A673 (cell line): ENCODE results near the gene SLX4IP. TPM values are rescaled to one million over a fixed set of nuclear protein-coding genes. Genes with fewer than 3 reads are reported as not detected.

ENCODE experiments used
- BruUV-seq: library from RNA; stranded (reverse); fragments of 400-500 nt; replicated peaks from 2 replicates; lab custom pipeline; 2021; lab: Mats Ljungman, UMichigan
- CTCF ChIA-PET: fragments of 300-600 bp; sonication (Branson Sonifier 250); formaldehyde crosslinking; loops from one replicate; lab custom pipeline; 2022; ENCODE audit warnings: antibody characterized with exemption; lab: Charles Lee
- POLR2A ChIA-PET: fragments of 300-600 bp; sonication (Branson Sonifier 250); formaldehyde crosslinking; loops from one replicate; lab custom pipeline; 2022; ENCODE audit warnings: antibody characterized with exemption; ENCODE audit not compliant: low non-redundant PET; lab: Charles Lee
- DNase-seq: peaks from one replicate; pipeline ENCODE4 v3.0.0-alpha.2; 2015; ENCODE audit warnings: low spot score
- H3K27ac ChIP-seq: fragments of 200-600 bp; sonication (generic); 2 replicates; pipeline ENCODE4 v1.5.1; 2016; ENCODE audit warnings: mixed run types, low read depth, mild to moderate bottlenecking, mixed read lengths, antibody characterized with exemption, low read length; ENCODE audit not compliant: poor library complexity, severe bottlenecking
- H3K27me3 ChIP-seq: fragments of 200-600 bp; sonication (generic); replicated peaks from 2 replicates; pipeline ENCODE4 v1.6.1; 2017; ENCODE audit warnings: mixed run types, low read depth, mild to moderate bottlenecking, mixed read lengths, antibody characterized with exemption, low read length; ENCODE audit not compliant: insufficient read depth, poor library complexity
- H3K36me3 ChIP-seq: fragments of 200-600 bp; sonication (generic); 2 replicates; pipeline ENCODE4 v1.6.1; 2016; ENCODE audit warnings: mixed run types, mild to moderate bottlenecking, mixed read lengths, antibody characterized with exemption, low read length; ENCODE audit not compliant: insufficient read depth, poor library complexity, severe bottlenecking
- H3K4me1 ChIP-seq: fragments of 200-600 bp; sonication (generic); 2 replicates; pipeline ENCODE4 v1.6.1; 2017; ENCODE audit warnings: mixed run types, mild to moderate bottlenecking, mixed read lengths, antibody characterized with exemption, low read length; ENCODE audit not compliant: insufficient read depth, poor library complexity, severe bottlenecking
- H3K4me3 ChIP-seq: fragments of 200-600 bp; sonication (generic); 2 replicates; pipeline ENCODE4 v1.5.1; 2016; ENCODE audit warnings: low read depth, mixed run types, mild to moderate bottlenecking, mixed read lengths, low read length; ENCODE audit not compliant: poor library complexity, severe bottlenecking
- H3K9me3 ChIP-seq: fragments of 200-600 bp; sonication (generic); 2 replicates; pipeline ENCODE4 v1.6.1; 2016; ENCODE audit warnings: mixed run types, low read depth, mild to moderate bottlenecking, mixed read lengths, antibody characterized with exemption, low read length; ENCODE audit not compliant: poor library complexity, severe bottlenecking
- CTCF ChIP-seq: fragments of 300-800, 200-600 bp; sonication (generic); conservative IDR thresholded peaks from 2 replicates; pipeline ENCODE4 v1.5.1; 2017; ENCODE audit warnings: low read depth, mild to moderate bottlenecking, antibody characterized with exemption, low read length, moderate library complexity, mixed read lengths
- EZH2 ChIP-seq: fragments of 200-600 bp; sonication (generic); IDR thresholded peaks from 2 replicates; pipeline ENCODE4 v1.6.1; 2017; ENCODE audit warnings: borderline replicate concordance, low read depth, mild to moderate bottlenecking, mixed read lengths, antibody characterized with exemption, low read length; ENCODE audit not compliant: poor library complexity, severe bottlenecking
- intact Hi-C: fragments of 100-400 bp; cut with micrococcal nuclease; formaldehyde crosslinking; loops from one replicate; pipeline ENCODE4 v1.10.0; 2022; ENCODE audit not compliant: unreplicated experiment
- total RNA-seq: library from RNA; stranded (reverse); gene quantifications from 2 replicates; pipeline ENCODE4 v1.2.3, GENCODE V29; 2021

SLX4IP gene
- total RNA-seq, 1 experiment from 2014 or later = 9.8 TPM

GRCh38 chr20:10602221-10602871 lies 167.2 kb downstream of the SLX4IP start:
- H3K9me3 ChIP-seq = no peaks in the 10 kb centered on the region
- intact Hi-C loops = no loop called here
- no peak overlapping the region for H3K4me3 ChIP-seq
- H3K27ac ChIP-seq = no peak overlapping the region
- TF ChIP-seq EZH2 = no peak
- no peak for TF ChIP-seq CTCF
- no peak for DNase-seq
- H3K27me3 ChIP-seq = no peaks in the 10 kb centered on the region
- H3K4me1 ChIP-seq = peaks cover 8% of the 10 kb centered on the region
- ChIA-PET POLR2A (no interaction called here), CTCF (no interaction called here)
- H3K36me3 ChIP-seq = no peaks in the 10 kb centered on the region
- no TSS peak for BruUV-seq

GRCh38 chr20:10603378-10603777 lies 168.3 kb downstream of the SLX4IP start:
- CTCF ChIA-PET = no interaction called here
- BruUV-seq = no TSS peak
- TF ChIP-seq CTCF (no peak), EZH2 (no peak)
- no peaks in the 10 kb centered on the region for H3K9me3 ChIP-seq
- H3K4me1 ChIP-seq = peaks cover 6% of the 10 kb centered on the region
- no peak for DNase-seq
- no peak overlapping the region for H3K4me3 ChIP-seq
- POLR2A ChIA-PET = no interaction called here
- no peaks in the 10 kb centered on the region for H3K36me3 ChIP-seq
- H3K27ac ChIP-seq = no peak overlapping the region
- intact Hi-C loops = no loop called here
- no peaks in the 10 kb centered on the region for H3K27me3 ChIP-seq

- no peak overlapping the region for H3K27ac ChIP-seq
- TF ChIP-seq EZH2 = no peak
- TF ChIP-seq CTCF = no peak
- no peaks in the 10 kb centered on the region for H3K9me3 ChIP-seq
- no TSS peak for BruUV-seq
- H3K27me3 ChIP-seq = no peaks in the 10 kb centered on the region
- no peak overlapping the region for H3K4me3 ChIP-seq
- intact Hi-C loops = no loop called here
- POLR2A ChIA-PET = no interaction called here
- DNase-seq = no peak
- CTCF ChIA-PET = no interaction called here
- peaks cover 6% of the 10 kb centered on the region for H3K4me1 ChIP-seq
- H3K36me3 ChIP-seq = no peaks in the 10 kb centered on the region
These were observed 169.1 kb downstream of the SLX4IP start for GRCh38 chr20:10603971-10604864.
